Measurements from ENCODE around the gene FSTL3. TPM values are rescaled to one million over a fixed set of nuclear protein-coding genes. Genes with fewer than 3 reads are reported as not detected.

FSTL3 gene
- total and polyA plus RNA-seq, 2 of the 13 experiments (the other 11 are each of a cell fraction or from before 2014, with no cell fraction given), result 13.5 to 15.6 TPM

- TF ChIP-seq, protein P1, sequence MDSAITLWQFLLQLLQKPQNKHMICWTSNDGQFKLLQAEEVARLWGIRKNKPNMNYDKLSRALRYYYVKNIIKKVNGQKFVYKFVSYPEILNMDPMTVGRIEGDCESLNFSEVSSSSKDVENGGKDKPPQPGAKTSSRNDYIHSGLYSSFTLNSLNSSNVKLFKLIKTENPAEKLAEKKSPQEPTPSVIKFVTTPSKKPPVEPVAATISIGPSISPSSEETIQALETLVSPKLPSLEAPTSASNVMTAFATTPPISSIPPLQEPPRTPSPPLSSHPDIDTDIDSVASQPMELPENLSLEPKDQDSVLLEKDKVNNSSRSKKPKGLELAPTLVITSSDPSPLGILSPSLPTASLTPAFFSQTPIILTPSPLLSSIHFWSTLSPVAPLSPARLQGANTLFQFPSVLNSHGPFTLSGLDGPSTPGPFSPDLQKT (CRISPR knock-in tag; IDR thresholded peaks at IDR 0.05; ENCODE audit: borderline replicate concordance), result no peak
- TF ChIP-seq ZNF333 (CRISPR knock-in tag; IDR thresholded peaks at IDR 0.05; ENCODE audit: borderline replicate concordance) (0 out of 2 replicates have a peak, but pooled peaks have one; percentile 43), ZNF709 (CRISPR knock-in tag; IDR thresholded peaks at IDR 0.05) (no peak), ZBTB37 (CRISPR knock-in tag; IDR thresholded peaks at IDR 0.05) (no peak), EED (CRISPR knock-in tag; IDR thresholded peaks at IDR 0.05) (no peak), TEAD3 (CRISPR knock-in tag; optimal IDR thresholded peaks at IDR 0.05; ENCODE audit: borderline replicate concordance) (no peak), ZNF782 (CRISPR knock-in tag; IDR thresholded peaks at IDR 0.05; ENCODE audit: borderline replicate concordance) (no peak), ZNF616 (CRISPR knock-in tag; IDR thresholded peaks at IDR 0.05; ENCODE audit: low read depth) (no peak), FOXA1 (IDR thresholded peaks at IDR 0.05) (no peak), FOXA1 (CRISPR knock-in tag; IDR thresholded peaks at IDR 0.05) (no peak), ZNF773 (CRISPR knock-in tag; IDR thresholded peaks at IDR 0.05; ENCODE audit: borderline replicate concordance) (peak; percentile 25; the same call in 1 of the 2 replicates), SALL2 (CRISPR knock-in tag; IDR thresholded peaks at IDR 0.05) (0 out of 2 replicates have a peak, but pooled peaks have one; percentile 36), HCFC1 (IDR thresholded peaks at IDR 0.05; ENCODE audit: low read depth, low read length) (no peak), ZNF574 (CRISPR knock-in tag; IDR thresholded peaks at IDR 0.05) (peak; percentile 35; the same call in 1 of the 2 replicates), ZNF770 (CRISPR knock-in tag; IDR thresholded peaks at IDR 0.05) (0 out of 2 replicates have a peak, but pooled peaks have one; percentile 45)
- TF ChIP-seq, protein P2, sequence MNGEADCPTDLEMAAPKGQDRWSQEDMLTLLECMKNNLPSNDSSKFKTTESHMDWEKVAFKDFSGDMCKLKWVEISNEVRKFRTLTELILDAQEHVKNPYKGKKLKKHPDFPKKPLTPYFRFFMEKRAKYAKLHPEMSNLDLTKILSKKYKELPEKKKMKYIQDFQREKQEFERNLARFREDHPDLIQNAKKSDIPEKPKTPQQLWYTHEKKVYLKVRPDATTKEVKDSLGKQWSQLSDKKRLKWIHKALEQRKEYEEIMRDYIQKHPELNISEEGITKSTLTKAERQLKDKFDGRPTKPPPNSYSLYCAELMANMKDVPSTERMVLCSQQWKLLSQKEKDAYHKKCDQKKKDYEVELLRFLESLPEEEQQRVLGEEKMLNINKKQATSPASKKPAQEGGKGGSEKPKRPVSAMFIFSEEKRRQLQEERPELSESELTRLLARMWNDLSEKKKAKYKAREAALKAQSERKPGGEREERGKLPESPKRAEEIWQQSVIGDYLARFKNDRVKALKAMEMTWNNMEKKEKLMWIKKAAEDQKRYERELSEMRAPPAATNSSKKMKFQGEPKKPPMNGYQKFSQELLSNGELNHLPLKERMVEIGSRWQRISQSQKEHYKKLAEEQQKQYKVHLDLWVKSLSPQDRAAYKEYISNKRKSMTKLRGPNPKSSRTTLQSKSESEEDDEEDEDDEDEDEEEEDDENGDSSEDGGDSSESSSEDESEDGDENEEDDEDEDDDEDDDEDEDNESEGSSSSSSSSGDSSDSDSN (CRISPR knock-in tag; IDR thresholded peaks at IDR 0.05), result peak; percentile 90
Observed at GRCh38 chr19:718991-719512, 42.9 kb downstream of the FSTL3 start (continued).

Data from HepG2 (cell line).